Caki2 (cell line): Measurements from ENCODE around the gene RANBP1. TPM values are rescaled to one million over a fixed set of nuclear protein-coding genes. Genes with fewer than 3 reads are reported as not detected.

Experiments
- DNase-seq: peaks from one replicate; pipeline ENCODE4 v3.0.0-alpha.2; 2015; ENCODE audit warnings: low read depth
- in situ Hi-C: cut with HindIII; loops from 2 replicates; pipeline ENCODE4 v1.10.0; 2016; ENCODE audit warnings: low sequenced_read_pairs, low pct_unique_long_range_greater_than_20kb, mixed read lengths
- total RNA-seq: library from RNA; depleted of rRNA; stranded (reverse); fragments of >200 nt; shearing (Covaris generic); gene quantifications from 2 replicates; pipeline ENCODE4 v1.2.3, GENCODE V29; 2014; ENCODE audit warnings: low replicate concordance

RANBP1 gene
- total RNA-seq, 1 experiment from 2014 or later: 816 TPM

GRCh38 chr22:20086763-20087162 lies 29.1 kb upstream of the RANBP1 start:
- in situ Hi-C loops: no loop called here
- DNase-seq: no peak

GRCh38 chr22:20087319-20088262 lies 28.3 kb upstream of the RANBP1 start:
- in situ Hi-C loops: no loop called here
- no peak for DNase-seq

GRCh38 chr22:20088263-20088648 lies 27.6 kb upstream of the RANBP1 start:
- DNase-seq: no peak
- in situ Hi-C loops: no loop called here

GRCh38 chr22:20089226-20089976 lies 26.5 kb upstream of the RANBP1 start:
- in situ Hi-C loops: no loop called here
- DNase-seq: no peak

- in situ Hi-C loops: no loop called here
- DNase-seq: no peak
Measured at GRCh38 chr22:20089977-20090729, 25.8 kb upstream of the RANBP1 start.

- no peak for DNase-seq
- in situ Hi-C loops: no loop called here
Measured at GRCh38 chr22:20090730-20091240, 25.1 kb upstream of the RANBP1 start.

GRCh38 chr22:20091690-20092476 lies 24.0 kb upstream of the RANBP1 start:
- in situ Hi-C loops: no loop called here
- DNase-seq: no peak

GRCh38 chr22:20092477-20092854 lies 23.4 kb upstream of the RANBP1 start:
- no peak for DNase-seq
- in situ Hi-C loops: no loop called here

- in situ Hi-C loops: no loop called here
- no peak for DNase-seq
Measured at GRCh38 chr22:20093418-20094196, 22.3 kb upstream of the RANBP1 start.

GRCh38 chr22:20094197-20094807 lies 21.6 kb upstream of the RANBP1 start:
- in situ Hi-C loops: no loop called here
- no peak for DNase-seq

- no peak for DNase-seq
- in situ Hi-C loops: no loop called here
Measured at GRCh38 chr22:20095521-20095920, 20.4 kb upstream of the RANBP1 start.

GRCh38 chr22:20096574-20097420 lies 19.1 kb upstream of the RANBP1 start:
- in situ Hi-C loops: no loop called here
- DNase-seq: no peak

GRCh38 chr22:20099099-20099711 lies 16.7 kb upstream of the RANBP1 start:
- no peak for DNase-seq
- in situ Hi-C loops: no loop called here

GRCh38 chr22:20101638-20102037 lies 14.3 kb upstream of the RANBP1 start:
- in situ Hi-C loops: no loop called here
- DNase-seq: no peak

GRCh38 chr22:20102203-20102780 lies 13.6 kb upstream of the RANBP1 start:
- in situ Hi-C loops: no loop called here
- no peak for DNase-seq
